ENCODE results near the gene PTBP2. TPM values are rescaled to one million over a fixed set of nuclear protein-coding genes. Genes with fewer than 3 reads are reported as not detected.
"Not testable (repeated sequence)": the region's sequence is repeated elsewhere in the genome, so short reads cannot be mapped to it uniquely, and the experiment has no call there.

The PTBP2 gene
- total RNA-seq, 1 experiment from 2014 or later, result 11.8 TPM

- DNase-seq (ENCODE audit: low spot score), result no peak
Measured at GRCh38 chr1:96730574-96731298, 9.2 kb downstream of the PTBP2 start.

GRCh38 chr1:96741335-96741734, 19.8 kb downstream of the PTBP2 start:
- no peak for DNase-seq (ENCODE audit: low spot score)

- no peak for DNase-seq (ENCODE audit: low spot score)
Measured at GRCh38 chr1:96746440-96747420, 25.1 kb downstream of the PTBP2 start.

- DNase-seq (ENCODE audit: low spot score), result no peak
Measured at GRCh38 chr1:96747565-96747964, 26.0 kb downstream of the PTBP2 start.

GRCh38 chr1:96748078-96748477, 26.5 kb downstream of the PTBP2 start:
- no peak for DNase-seq (ENCODE audit: low spot score)

GRCh38 chr1:96749618-96750017, 28.0 kb downstream of the PTBP2 start:
- no peak for DNase-seq (ENCODE audit: low spot score)

GRCh38 chr1:96752394-96752793, 30.8 kb downstream of the PTBP2 start:
- DNase-seq (ENCODE audit: low spot score), result no peak

GRCh38 chr1:96756789-96757188, 35.2 kb downstream of the PTBP2 start:
- DNase-seq (ENCODE audit: low spot score), result no peak

- not testable (repeated sequence) for DNase-seq (ENCODE audit: low spot score)
Measured at GRCh38 chr1:96762586-96762985, 41.0 kb downstream of the PTBP2 start.

GRCh38 chr1:96763514-96763913, 41.9 kb downstream of the PTBP2 start:
- no peak for DNase-seq (ENCODE audit: low spot score)

- no peak for DNase-seq (ENCODE audit: low spot score)
Measured at GRCh38 chr1:96764469-96764868, 42.9 kb downstream of the PTBP2 start.

- DNase-seq (ENCODE audit: low spot score), result no peak
Measured at GRCh38 chr1:96771847-96772246, 50.3 kb downstream of the PTBP2 start.

GRCh38 chr1:96772349-96772748, 50.8 kb downstream of the PTBP2 start:
- no peak for DNase-seq (ENCODE audit: low spot score)

GRCh38 chr1:96772972-96773371, 51.4 kb downstream of the PTBP2 start:
- DNase-seq (ENCODE audit: low spot score), result no peak

- no peak for DNase-seq (ENCODE audit: low spot score)
Measured at GRCh38 chr1:96782206-96782605, 60.6 kb downstream of the PTBP2 start.

GRCh38 chr1:96782856-96783255, 61.3 kb downstream of the PTBP2 start:
- no peak for DNase-seq (ENCODE audit: low spot score)

GRCh38 chr1:96790599-96790998, 69.0 kb downstream of the PTBP2 start:
- no peak for DNase-seq (ENCODE audit: low spot score)

- DNase-seq (ENCODE audit: low spot score), result no peak
Measured at GRCh38 chr1:96792220-96792619, 70.6 kb downstream of the PTBP2 start.

- not testable (repeated sequence) for DNase-seq (ENCODE audit: low spot score)
Measured at GRCh38 chr1:96801696-96802095, 80.1 kb downstream of the PTBP2 start.

GRCh38 chr1:96804648-96805047, 83.1 kb downstream of the PTBP2 start:
- DNase-seq (ENCODE audit: low spot score), result no peak

GRCh38 chr1:96808191-96808590, 86.6 kb downstream of the PTBP2 start:
- DNase-seq (ENCODE audit: low spot score), result no peak

GRCh38 chr1:96815914-96816313, 94.3 kb downstream of the PTBP2 start:
- DNase-seq (ENCODE audit: low spot score), result no peak

GRCh38 chr1:96820107-96820506, 98.5 kb downstream of the PTBP2 start:
- DNase-seq (ENCODE audit: low spot score), result no peak

Measured in A172 (cell line).